GM19238 (cell line): ENCODE data around the gene ZNF169.
"Not testable (repeated sequence)": the region's sequence is repeated elsewhere in the genome, so short reads cannot be mapped to it uniquely, and the experiment has no call there.

Source experiments
- DNase-seq: peaks from one replicate; pipeline ENCODE4 v3.0.0; 2011; ENCODE audit warnings: low spot score; ENCODE audit not compliant: insufficient read length

The ZNF169 gene

GRCh38 chr9:94286116-94286515, 27.0 kb downstream of the ZNF169 start:
- DNase-seq: no peak

GRCh38 chr9:94287877-94288513, 28.9 kb downstream of the ZNF169 start:
- no peak for DNase-seq

GRCh38 chr9:94289691-94290090, 30.6 kb downstream of the ZNF169 start:
- no peak for DNase-seq

- no peak for DNase-seq
Measured at GRCh38 chr9:94298949-94299599, 40.0 kb downstream of the ZNF169 start.

GRCh38 chr9:94300470-94301301, 41.6 kb downstream of the ZNF169 start:
- no peak for DNase-seq

- no peak for DNase-seq
Measured at GRCh38 chr9:94301583-94301982, 42.5 kb downstream of the ZNF169 start.

- no peak for DNase-seq
Measured at GRCh38 chr9:94302426-94302825, 43.3 kb downstream of the ZNF169 start.

- no peak for DNase-seq
Measured at GRCh38 chr9:94303321-94303720, 44.2 kb downstream of the ZNF169 start.

GRCh38 chr9:94315034-94315984, 56.2 kb downstream of the ZNF169 start:
- not testable (repeated sequence) for DNase-seq

- DNase-seq: not testable (repeated sequence)
Measured at GRCh38 chr9:94316236-94316635, 57.1 kb downstream of the ZNF169 start.

GRCh38 chr9:94317949-94318657, 59.0 kb downstream of the ZNF169 start:
- not testable (repeated sequence) for DNase-seq

GRCh38 chr9:94322342-94322940, 63.3 kb downstream of the ZNF169 start:
- not testable (repeated sequence) for DNase-seq

GRCh38 chr9:94323153-94323798, 64.2 kb downstream of the ZNF169 start:
- not testable (repeated sequence) for DNase-seq

GRCh38 chr9:94325583-94325982, 66.5 kb downstream of the ZNF169 start:
- not testable (repeated sequence) for DNase-seq

- DNase-seq: not testable (repeated sequence)
Measured at GRCh38 chr9:94328544-94328943, 69.4 kb downstream of the ZNF169 start, which contains the start of gene NUTM2F. Gene NUTM2F (minus strand): TSS chr9:94328644. CDS start chr9:94328623, 21 bp downstream.

- not testable (repeated sequence) for DNase-seq
Measured at GRCh38 chr9:94336445-94336844, 77.3 kb downstream of the ZNF169 start.

- not testable (repeated sequence) for DNase-seq
Measured at GRCh38 chr9:94338723-94339122, 79.6 kb downstream of the ZNF169 start.

- DNase-seq: not testable (repeated sequence)
Measured at GRCh38 chr9:94339657-94340056, 80.6 kb downstream of the ZNF169 start.

GRCh38 chr9:94340750-94341149, 81.7 kb downstream of the ZNF169 start:
- DNase-seq: not testable (repeated sequence)
